ENCODE measurements around the gene FYCO1. TPM values are rescaled to one million over a fixed set of nuclear protein-coding genes. Genes with fewer than 3 reads are reported as not detected.

Gene FYCO1
- total RNA-seq, 3 donors from 2014 or later (not counting 1 experiment from before 2014, with no cell fraction given): 23.0 to 28.4 (median 27.5) TPM

GRCh38 chr3:45878124-45878523 is 117.5 kb downstream of the FYCO1 start:
- Mint-ChIP-seq H3K9me3 (peaks cover 0 to 4% of the 10 kb centered on the region in 2 donors), H3K36me3 (no peaks in the 10 kb centered on the region), H3K4me1 (peaks cover 30 to 44% of the 10 kb centered on the region in 2 donors), H3K27ac (no peak overlapping the region), H3K27me3 (ENCODE audit: low read depth in 2 of 2) (peaks cover 5 to 33% of the 10 kb centered on the region in 2 donors), H3K4me3 (no peak overlapping the region)
- H3K27me3 ChIP-seq (ENCODE audit: control insufficient read depth, insufficient read depth, low read length): peaks cover 12% of the 10 kb centered on the region
- DNase-seq: no peak
- TF ChIP-seq CTCF (IDR thresholded peaks at IDR 0.05): no peak
- H3K4me1 ChIP-seq (ENCODE audit: control insufficient read depth, insufficient read depth, low read length): peaks cover 28% of the 10 kb centered on the region
- no peaks in the 10 kb centered on the region for H3K36me3 ChIP-seq (ENCODE audit: control insufficient read depth, insufficient read depth, low read length)
- no peak overlapping the region for H3K4me3 ChIP-seq (ENCODE audit: low read length)
- 52% methylated on average over 2 of the region's 2 CpGs for WGBS (ENCODE audit: insufficient coverage)
- H3K27ac ChIP-seq (ENCODE audit: low read length): no peak overlapping the region
- intact Hi-C loops (cut with micrococcal nuclease): no loop called here
- ATAC-seq: no peak
- H3K9me3 ChIP-seq (ENCODE audit: control insufficient read depth, insufficient read depth, low read length): no peaks in the 10 kb centered on the region

- ATAC-seq (no peak), DNase-seq (no peak)
- Mint-ChIP-seq H3K27me3 (ENCODE audit: low read depth in 2 of 2) (peaks cover 7 to 50% of the 10 kb centered on the region in 2 donors), H3K27ac (no peak overlapping the region), H3K36me3 (no peaks in the 10 kb centered on the region), H3K4me3 (no peak overlapping the region), H3K9me3 (peaks cover 0 to 4% of the 10 kb centered on the region in 2 donors), H3K4me1 (peaks cover 22 to 48% of the 10 kb centered on the region in 2 donors)
- Histone ChIP-seq H3K4me1 (ENCODE audit: control insufficient read depth, insufficient read depth, low read length) (peaks cover 20% of the 10 kb centered on the region), H3K36me3 (ENCODE audit: control insufficient read depth, insufficient read depth, low read length) (no peaks in the 10 kb centered on the region), H3K9me3 (ENCODE audit: control insufficient read depth, insufficient read depth, low read length) (no peaks in the 10 kb centered on the region), H3K27ac (ENCODE audit: low read length) (no peak overlapping the region), H3K27me3 (ENCODE audit: control insufficient read depth, insufficient read depth, low read length) (peaks cover 22% of the 10 kb centered on the region), H3K4me3 (ENCODE audit: low read length) (no peak overlapping the region)
- intact Hi-C loops (cut with micrococcal nuclease): no loop called here
- 75% methylated on average over 5 of the region's 5 CpGs for WGBS (ENCODE audit: insufficient coverage)
- TF ChIP-seq CTCF (IDR thresholded peaks at IDR 0.05): no peak
These were observed 120.8 kb downstream of the FYCO1 start for GRCh38 chr3:45874677-45875346.

GRCh38 chr3:45873638-45874037 is 122.0 kb downstream of the FYCO1 start:
- H3K4me3 Mint-ChIP-seq: no peak overlapping the region
- DNase-seq (no peak), ATAC-seq (no peak)
- no peak for TF ChIP-seq CTCF (IDR thresholded peaks at IDR 0.05)
- intact Hi-C loops (cut with micrococcal nuclease): no loop called here
- no peak overlapping the region for H3K4me3 ChIP-seq (ENCODE audit: low read length)
- peaks cover 22% of the 10 kb centered on the region for H3K27me3 ChIP-seq (ENCODE audit: control insufficient read depth, insufficient read depth, low read length)
- H3K4me1 ChIP-seq (ENCODE audit: control insufficient read depth, insufficient read depth, low read length): peaks cover 30% of the 10 kb centered on the region
- peaks cover 0 to 4% of the 10 kb centered on the region in 2 donors for H3K9me3 Mint-ChIP-seq
- H3K9me3 ChIP-seq (ENCODE audit: control insufficient read depth, insufficient read depth, low read length): no peaks in the 10 kb centered on the region
- H3K27me3 Mint-ChIP-seq (ENCODE audit: low read depth in 2 of 2): peaks cover 7 to 54% of the 10 kb centered on the region in 2 donors
- no peaks in the 10 kb centered on the region for H3K36me3 Mint-ChIP-seq
- H3K27ac Mint-ChIP-seq: no peak overlapping the region
- no peak overlapping the region for H3K27ac ChIP-seq (ENCODE audit: low read length)
- H3K4me1 Mint-ChIP-seq: peaks cover 28 to 54% of the 10 kb centered on the region in 2 donors
- no peaks in the 10 kb centered on the region for H3K36me3 ChIP-seq (ENCODE audit: control insufficient read depth, insufficient read depth, low read length)
- 96% methylated on average over 4 of the region's 4 CpGs for WGBS (ENCODE audit: insufficient coverage)

GRCh38 chr3:45873036-45873435 is 122.6 kb downstream of the FYCO1 start:
- no peak overlapping the region for H3K4me3 ChIP-seq (ENCODE audit: low read length)
- Mint-ChIP-seq H3K36me3 (no peaks in the 10 kb centered on the region), H3K27me3 (ENCODE audit: low read depth in 2 of 2) (peaks cover 7 to 56% of the 10 kb centered on the region in 2 donors), H3K4me3 (no peak overlapping the region), H3K27ac (no peak overlapping the region), H3K4me1 (peaks cover 28 to 55% of the 10 kb centered on the region in 2 donors), H3K9me3 (peaks cover 0 to 4% of the 10 kb centered on the region in 2 donors)
- H3K36me3 ChIP-seq (ENCODE audit: control insufficient read depth, insufficient read depth, low read length): no peaks in the 10 kb centered on the region
- no peak overlapping the region for H3K27ac ChIP-seq (ENCODE audit: low read length)
- intact Hi-C loops (cut with micrococcal nuclease): no loop called here
- TF ChIP-seq CTCF (IDR thresholded peaks at IDR 0.05): no peak
- peaks cover 22% of the 10 kb centered on the region for H3K27me3 ChIP-seq (ENCODE audit: control insufficient read depth, insufficient read depth, low read length)
- no peaks in the 10 kb centered on the region for H3K9me3 ChIP-seq (ENCODE audit: control insufficient read depth, insufficient read depth, low read length)
- ATAC-seq (no peak), DNase-seq (no peak)
- H3K4me1 ChIP-seq (ENCODE audit: control insufficient read depth, insufficient read depth, low read length): peaks cover 30% of the 10 kb centered on the region

Measured in natural killer cell (primary cell).